Activated T-helper 1 cell treated with Interleukin-2 at 50 U/mL for 16 hours (primary cell): ENCODE results near the gene USP47.

Experiments used
- DNase-seq: peaks from one replicate; pipeline ENCODE4 v3.0.0-alpha.2; 2020; ENCODE audit warnings: low read depth

Gene USP47

GRCh38 chr11:11864803-11865202 is 23.0 kb downstream of the USP47 start:
- no peak for DNase-seq

GRCh38 chr11:11865449-11865848 is 23.7 kb downstream of the USP47 start:
- DNase-seq: no peak

DNA sequence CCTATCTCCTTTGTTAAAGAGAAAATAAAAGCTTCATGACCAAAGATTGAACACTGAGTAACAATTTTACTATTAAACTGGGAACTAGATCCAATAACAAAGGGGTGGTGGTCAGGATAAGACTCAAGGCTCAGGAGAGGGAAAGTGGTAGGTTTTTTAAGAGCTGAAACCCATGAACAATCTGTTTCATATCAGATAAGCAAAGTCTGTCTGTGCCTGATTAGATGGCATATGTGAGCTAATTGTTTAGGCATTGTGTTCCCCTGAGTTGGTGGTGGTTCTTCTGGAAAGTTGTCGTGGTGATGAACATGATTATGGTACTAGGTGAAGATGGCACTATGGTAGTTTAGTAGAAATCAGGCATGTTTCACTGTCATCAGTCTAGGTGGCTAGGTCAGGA is 24.4 kb downstream of the USP47 start:
- DNase-seq: no peak

GRCh38 chr11:11867720-11868119 is 25.9 kb downstream of the USP47 start:
- no peak for DNase-seq

DNA sequence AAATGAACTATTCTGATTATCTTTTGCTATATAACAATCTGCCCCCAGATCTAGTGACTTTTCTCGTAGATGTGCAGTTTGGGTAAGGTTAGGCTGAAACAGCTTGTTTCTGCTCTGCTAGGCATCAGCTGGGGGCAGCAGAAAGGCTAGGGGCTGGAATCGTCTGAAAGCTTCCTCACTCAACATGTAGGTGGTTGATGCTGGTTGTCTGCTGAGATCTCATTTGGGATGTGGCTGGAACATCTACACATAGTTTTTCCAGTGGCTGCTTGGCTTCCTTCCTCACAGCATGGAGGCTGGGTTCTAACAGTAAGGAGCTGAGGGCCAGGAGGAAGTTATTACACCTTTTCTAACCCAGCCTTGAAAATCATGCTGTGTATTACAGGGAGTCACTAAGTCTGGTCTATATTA is 30.2 kb downstream of the USP47 start:
- DNase-seq: no peak

GRCh38 chr11:11876458-11876857 is 34.7 kb downstream of the USP47 start:
- DNase-seq: no peak

DNA sequence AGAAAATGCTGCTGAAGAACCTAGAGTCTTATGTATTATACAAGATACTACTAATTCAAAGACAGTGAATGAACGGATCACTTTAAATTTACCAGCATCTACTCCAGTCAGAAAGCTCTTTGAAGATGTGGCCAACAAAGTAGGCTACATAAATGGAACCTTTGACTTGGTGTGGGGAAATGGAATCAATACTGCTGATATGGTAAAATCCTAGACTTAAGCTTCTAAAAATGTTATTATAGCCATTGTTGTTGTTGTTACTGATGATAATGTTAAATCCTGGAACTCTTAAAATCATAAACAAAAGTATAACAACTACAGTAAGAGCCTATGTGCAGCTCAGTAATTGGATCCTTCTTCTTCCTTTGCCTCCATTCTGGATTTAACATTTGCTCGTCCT is 38.4 kb downstream of the USP47 start:
- no peak for DNase-seq

GRCh38 chr11:11882539-11882938 is 40.8 kb downstream of the USP47 start:
- no peak for DNase-seq

DNA sequence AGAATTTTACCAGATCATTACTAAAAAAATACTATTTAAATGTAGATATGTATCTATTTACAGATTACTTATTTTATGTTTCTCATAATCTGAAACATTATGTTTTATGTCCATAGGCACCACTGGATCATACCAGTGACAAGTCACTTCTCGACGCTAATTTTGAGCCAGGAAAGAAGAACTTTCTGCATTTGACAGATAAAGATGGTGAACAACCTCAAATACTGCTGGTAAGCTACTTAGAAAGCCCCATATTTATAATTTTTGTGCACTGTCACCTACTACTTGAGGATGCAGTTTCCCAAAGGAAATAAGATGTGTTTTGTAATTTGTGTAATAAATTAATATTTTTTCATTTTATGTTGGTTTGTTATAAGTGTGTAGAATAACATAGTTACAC is 42.6 kb downstream of the USP47 start:
- DNase-seq: no peak

- no peak for DNase-seq
Observed at GRCh38 chr11:11884774-11885481, 43.2 kb downstream of the USP47 start.

GRCh38 chr11:11894486-11894885 is 52.7 kb downstream of the USP47 start:
- no peak for DNase-seq

DNA sequence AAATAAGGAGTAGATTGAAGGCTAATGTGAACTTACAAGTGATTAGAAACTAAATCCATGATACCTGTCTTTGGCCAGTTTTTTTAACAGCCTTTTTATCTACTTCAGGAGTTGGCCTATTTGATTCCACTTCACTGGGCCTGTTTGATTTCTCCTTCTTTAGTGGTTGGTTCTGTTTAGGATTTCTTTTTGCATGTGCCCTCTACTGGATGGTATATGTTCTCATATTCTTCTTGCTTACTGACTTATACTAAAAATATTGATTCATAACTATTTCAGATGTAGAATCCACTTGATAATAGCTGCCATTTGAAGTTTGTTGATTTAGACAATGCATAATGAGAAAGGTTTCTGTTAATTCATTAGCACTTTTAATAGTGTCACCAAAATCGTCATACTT is 53.9 kb downstream of the USP47 start:
- DNase-seq: no peak

GRCh38 chr11:11898648-11899047 is 56.9 kb downstream of the USP47 start:
- DNase-seq: no peak

DNA sequence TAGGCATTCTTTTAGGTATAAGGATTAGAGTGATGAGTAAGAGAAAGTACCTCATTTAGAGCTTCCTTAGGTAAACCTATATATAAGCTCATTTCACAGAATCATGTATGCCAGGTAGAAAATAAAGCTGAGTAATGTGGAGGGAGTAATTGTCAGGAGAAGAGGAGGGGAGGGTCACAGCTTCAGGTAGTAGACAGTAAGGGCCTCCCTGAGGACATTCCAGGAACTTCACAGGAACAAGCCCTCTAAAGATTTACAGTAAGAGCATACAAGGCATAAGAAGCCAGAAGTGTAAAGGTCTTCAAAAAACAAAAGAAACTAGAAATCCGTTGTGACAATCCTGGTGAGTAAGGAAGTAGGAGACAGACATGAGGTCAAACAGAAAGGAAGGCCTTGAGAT is 57.6 kb downstream of the USP47 start:
- no peak for DNase-seq

DNA sequence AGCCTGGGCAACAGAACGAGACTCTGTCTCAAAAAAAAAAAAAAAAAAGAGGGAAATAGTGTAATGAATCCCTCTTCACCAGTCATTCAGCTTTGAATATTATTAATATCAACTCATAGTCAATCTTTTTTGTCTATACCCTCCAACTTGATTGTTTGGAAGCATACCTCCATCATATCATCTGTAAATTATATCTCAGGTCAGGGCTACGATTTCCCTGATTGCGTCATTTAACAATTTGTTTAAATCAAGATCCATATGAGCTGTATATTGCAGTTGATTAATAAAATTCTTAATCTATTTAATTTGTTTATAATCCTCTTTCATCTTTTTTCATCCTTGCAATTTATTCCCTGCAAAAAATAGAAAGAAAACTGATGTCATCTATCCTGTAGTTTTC is 60.2 kb downstream of the USP47 start:
- DNase-seq: no peak

GRCh38 chr11:11909727-11910126 is 68.0 kb downstream of the USP47 start:
- DNase-seq: no peak

DNA sequence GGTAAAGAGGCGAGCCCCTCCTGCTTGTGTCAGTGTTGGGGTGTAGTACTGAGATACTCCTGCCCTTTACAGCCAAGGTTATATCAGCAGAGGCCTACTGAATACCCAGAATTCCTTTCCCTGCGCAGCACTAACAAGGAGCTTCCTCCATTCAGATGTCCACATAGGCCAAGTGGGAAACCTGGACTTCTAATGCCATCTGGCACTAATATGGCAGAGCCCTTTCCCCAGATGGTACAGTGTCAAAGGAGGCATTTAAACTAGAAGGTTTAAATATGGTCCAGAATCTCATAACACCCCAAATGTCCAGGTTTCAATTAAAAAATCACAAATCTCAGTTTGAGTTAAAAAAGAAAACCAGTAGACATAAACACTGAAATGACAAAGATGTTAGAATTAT is 68.8 kb downstream of the USP47 start:
- DNase-seq: no peak

DNA sequence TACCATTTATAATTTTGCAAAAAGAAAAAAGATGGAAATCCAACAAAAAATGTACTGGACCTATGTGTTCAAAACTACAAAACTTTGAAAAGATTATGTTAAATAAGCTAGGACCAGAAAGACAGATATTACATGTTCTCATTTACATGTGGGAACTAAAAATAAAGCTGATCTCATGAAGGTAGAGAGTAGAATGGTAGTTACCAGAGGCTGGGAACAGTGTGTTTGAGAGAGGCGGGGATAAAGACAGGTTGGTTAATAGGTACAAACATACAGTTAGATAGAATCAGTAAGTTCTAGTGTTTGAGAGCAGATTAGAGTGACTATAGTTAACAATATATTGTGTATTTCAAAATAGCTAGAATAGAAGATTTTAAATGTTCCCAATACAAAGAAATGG is 71.6 kb downstream of the USP47 start:
- no peak for DNase-seq

- no peak for DNase-seq
Observed at GRCh38 chr11:11915625-11916024, 73.9 kb downstream of the USP47 start.

GRCh38 chr11:11916981-11917399 is 75.2 kb downstream of the USP47 start:
- no peak for DNase-seq

- no peak for DNase-seq
Observed at GRCh38 chr11:11923828-11924227, 82.1 kb downstream of the USP47 start.

GRCh38 chr11:11929920-11930319 is 88.1 kb downstream of the USP47 start:
- DNase-seq: no peak

DNA sequence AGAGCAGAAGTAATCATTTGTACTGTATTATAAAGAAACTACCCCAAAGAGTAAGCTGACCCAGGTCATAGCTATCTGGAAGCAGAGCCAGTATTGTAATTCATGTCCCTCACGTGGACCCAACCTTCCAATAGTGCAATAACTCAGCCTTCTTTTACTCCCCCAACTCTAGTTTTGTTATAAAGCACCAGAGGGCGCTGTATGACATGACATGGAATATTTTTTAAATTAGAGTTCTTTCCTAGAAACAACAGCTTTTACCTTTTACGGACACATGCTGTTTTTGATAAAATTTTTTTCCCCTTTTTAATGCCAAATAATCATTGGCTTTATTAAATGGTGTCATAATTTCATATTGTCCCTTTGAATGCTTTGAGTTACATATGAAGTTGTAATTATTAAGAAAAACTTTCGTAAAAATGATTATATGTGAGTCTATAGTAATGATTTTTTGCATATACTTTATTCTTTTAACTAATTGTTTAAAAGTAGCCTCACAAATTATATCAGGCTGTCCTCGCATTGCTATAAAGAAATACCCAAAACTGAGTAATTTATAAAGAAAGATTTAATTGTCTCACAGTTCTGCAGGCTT is 89.8 kb downstream of the USP47 start:
- DNase-seq: no peak

- no peak for DNase-seq
Observed at GRCh38 chr11:11935536-11935935, 93.8 kb downstream of the USP47 start.
